OCI-LY7 (cell line): ENCODE results near the gene CARHSP1. TPM values are rescaled to one million over a fixed set of nuclear protein-coding genes. Genes with fewer than 3 reads are reported as not detected.

ENCODE experiments used
- BruUV-seq: library from RNA; stranded (reverse); fragments of 400-500 nt; replicated peaks from 2 replicates; lab custom pipeline; 2021; lab: Mats Ljungman, UMichigan
- CTCF ChIA-PET: fragments of 300-600 bp; sonication (Branson Sonifier 250); formaldehyde crosslinking; loops from one replicate; lab custom pipeline; 2022; ENCODE audit warnings: antibody characterized with exemption; ENCODE audit not compliant: unreplicated experiment; lab: Charles Lee
- POLR2A ChIA-PET: fragments of 300-600 bp; sonication (Branson Sonifier 250); formaldehyde crosslinking; loops from one replicate; lab custom pipeline; 2022; ENCODE audit warnings: antibody characterized with exemption; lab: Charles Lee
- DNase-seq: peaks from one replicate; pipeline ENCODE4 v3.0.0-alpha.2; 2015; ENCODE audit warnings: low spot score
- H2AFZ ChIP-seq: fragments of 200-600 bp; sonication (generic), shearing (Covaris generic); 2 replicates; pipeline ENCODE4 v1.6.1; 2014; ENCODE audit warnings: mild to moderate bottlenecking, antibody characterized with exemption, low read length, moderate library complexity
- H3K27ac ChIP-seq: fragments of 200-600 bp; sonication (generic); 2 replicates; pipeline ENCODE4 v1.5.1; 2014; ENCODE audit warnings: mixed run types, low read depth, mild to moderate bottlenecking, moderate library complexity, low read length, inconsistent platforms; ENCODE audit not compliant: poor library complexity, severe bottlenecking
- H3K36me3 ChIP-seq: fragments of 200-600 bp; sonication (generic); 2 replicates; pipeline ENCODE4 v1.6.1; 2014; ENCODE audit warnings: mild to moderate bottlenecking, antibody characterized with exemption, low read length, moderate library complexity, mixed read lengths; ENCODE audit not compliant: insufficient read depth
- H3K4me1 ChIP-seq: fragments of 200-600 bp; sonication (generic); 2 replicates; pipeline ENCODE4 v1.5.1; 2014; ENCODE audit warnings: mild to moderate bottlenecking, low read length; ENCODE audit not compliant: insufficient read depth, poor library complexity, severe bottlenecking
- H3K4me2 ChIP-seq: fragments of 200-600 bp; sonication (generic); 2 replicates; pipeline ENCODE4 v1.6.1; 2014; ENCODE audit warnings: mild to moderate bottlenecking, low read length
- H3K4me3 ChIP-seq: fragments of 200-600 bp; sonication (generic); 2 replicates; pipeline ENCODE4 v1.5.1; 2014; ENCODE audit warnings: mild to moderate bottlenecking, low read depth, low read length; ENCODE audit not compliant: poor library complexity, severe bottlenecking
- H3K79me2 ChIP-seq: fragments of 200-600 bp; sonication (generic); 2 replicates; pipeline ENCODE4 v1.6.1; 2016; ENCODE audit warnings: low read depth, mild to moderate bottlenecking, low read length, moderate library complexity, mixed read lengths; ENCODE audit not compliant: insufficient read depth
- H3K9me2 ChIP-seq: fragments of 200-600 bp; sonication (generic); 2 replicates; pipeline ENCODE4 v1.6.1; 2016; ENCODE audit warnings: mild to moderate bottlenecking, low read length, mixed read lengths; ENCODE audit not compliant: insufficient read depth
- H3K9me3 ChIP-seq: fragments of 200-600 bp; sonication (generic); 2 replicates; pipeline ENCODE4 v1.6.1; 2014; ENCODE audit warnings: mild to moderate bottlenecking, mixed run types, low read length, mixed read lengths
- H4K20me1 ChIP-seq: fragments of 200-600 bp; sonication (generic); 2 replicates; pipeline ENCODE4 v1.6.1; 2014; ENCODE audit warnings: mild to moderate bottlenecking, antibody characterized with exemption, low read length, moderate library complexity, mixed read lengths; ENCODE audit not compliant: insufficient read depth
- CTCF ChIP-seq: fragments of 200-600 bp; sonication (generic); conservative IDR thresholded peaks from 2 replicates; pipeline ENCODE4 v1.5.1; 2014; ENCODE audit warnings: mild to moderate bottlenecking, antibody characterized with exemption, low read length, moderate library complexity, mixed read lengths
- EZH2phosphoT487 ChIP-seq: fragments of 200-600 bp; sonication (generic); IDR thresholded peaks from 2 replicates; pipeline ENCODE4 v1.6.1; 2018; ENCODE audit warnings: low read depth, borderline replicate concordance, mild to moderate bottlenecking, mixed run types, antibody characterized with exemption, low read length, moderate library complexity, mixed read lengths
- intact Hi-C: fragments of 100-400 bp; cut with micrococcal nuclease; formaldehyde crosslinking; loops from one replicate; pipeline ENCODE4 v1.10.0; 2022; ENCODE audit not compliant: unreplicated experiment
- total RNA-seq, 2 experiments: library from RNA; depleted of rRNA in 1 of 2; stranded (reverse); fragments of >200 nt in 1 of 2; shearing (Covaris generic) in 1 of 2; gene quantifications; 2 replicates each; pipeline ENCODE4 v1.2.3, GENCODE V29; 2014 to 2022

Gene CARHSP1
- total RNA-seq, 2 experiments from 2014 or later, result 156 to 241 TPM

DNA sequence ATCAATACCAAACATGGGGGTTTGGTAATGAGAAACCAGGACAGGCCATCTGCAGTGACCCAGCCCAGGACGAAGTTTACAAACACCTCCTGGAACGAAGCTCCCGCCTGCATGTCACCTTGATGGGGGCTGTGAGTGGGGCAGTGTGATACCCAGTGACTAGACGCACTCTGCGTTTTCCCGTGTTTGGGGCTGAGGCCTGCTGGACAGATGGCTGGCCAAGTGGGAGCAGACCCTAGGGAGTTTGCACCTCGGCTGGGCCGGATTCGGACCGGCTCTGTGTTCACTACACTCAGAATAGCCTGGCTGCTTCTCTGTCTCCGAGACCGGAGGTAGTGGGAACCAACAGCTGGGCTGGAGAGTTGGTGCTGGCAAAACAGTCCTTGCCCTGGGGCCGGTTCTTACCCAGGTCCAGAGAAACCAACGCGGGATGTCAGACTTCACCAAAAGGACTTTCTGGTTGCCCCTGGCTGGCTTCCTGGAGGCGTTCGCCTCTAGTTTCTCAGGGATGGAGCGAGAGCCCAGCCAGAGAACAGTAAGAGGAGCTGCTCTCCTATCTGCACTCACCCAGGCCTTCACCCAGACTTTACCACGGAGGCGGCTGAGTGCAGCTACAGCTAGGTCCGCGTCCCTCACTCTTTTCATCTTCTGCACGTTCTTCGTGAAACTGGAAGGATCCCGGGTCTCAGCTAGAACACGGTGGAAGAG, 20.4 kb downstream of the CARHSP1 start:
- Histone ChIP-seq H3K27ac (no peak overlapping the region), H3K4me2 (no peak overlapping the region), H3K9me2 (no peaks in the 10 kb centered on the region), H3K4me3 (no peak overlapping the region), H2AFZ (no peak overlapping the region), H3K36me3 (peaks cover 80% of the 10 kb centered on the region), H4K20me1 (no peaks in the 10 kb centered on the region), H3K9me3 (no peaks in the 10 kb centered on the region), H3K4me1 (no peaks in the 10 kb centered on the region), H3K79me2 (no peaks in the 10 kb centered on the region; the same call in 1 of the 2 replicates)
- POLR2A ChIA-PET, result interaction anchor here (0.6 kb wide), 1 partner anchor 225 kb away, joined by 6 read pairs; no protein-coding TSS in a partner anchor
- BruUV-seq, result no TSS peak
- intact Hi-C loops, result no loop called here
- no peak for DNase-seq
- TF ChIP-seq EZH2phosphoT487 (no peak), CTCF (no peak)
- CTCF ChIA-PET, result no interaction called here

GRCh38 chr16:8847623-8848022, 21.2 kb downstream of the CARHSP1 start:
- ChIA-PET POLR2A (no interaction called here), CTCF (no interaction called here)
- no peaks in the 10 kb centered on the region for H3K4me1 ChIP-seq
- H3K36me3 ChIP-seq, result peaks cover 72% of the 10 kb centered on the region
- no peak overlapping the region for H3K27ac ChIP-seq
- intact Hi-C loops, result no loop called here
- no peak overlapping the region for H2AFZ ChIP-seq
- no peak overlapping the region for H3K4me3 ChIP-seq
- no peaks in the 10 kb centered on the region for H3K9me2 ChIP-seq
- no peak for DNase-seq
- no TSS peak for BruUV-seq
- H4K20me1 ChIP-seq, result no peaks in the 10 kb centered on the region
- H3K79me2 ChIP-seq, result no peaks in the 10 kb centered on the region; the same call in 1 of the 2 replicates
- H3K9me3 ChIP-seq, result no peaks in the 10 kb centered on the region
- H3K4me2 ChIP-seq, result no peak overlapping the region
- TF ChIP-seq EZH2phosphoT487, result no peak
- TF ChIP-seq CTCF, result no peak

- no peak overlapping the region for H2AFZ ChIP-seq
- no peak for DNase-seq
- H3K36me3 ChIP-seq, result peaks cover 68% of the 10 kb centered on the region
- no peaks in the 10 kb centered on the region for H3K9me3 ChIP-seq
- no peaks in the 10 kb centered on the region; the same call in 1 of the 2 replicates for H3K79me2 ChIP-seq
- H3K4me3 ChIP-seq, result no peak overlapping the region
- ChIA-PET POLR2A (no interaction called here), CTCF (no interaction called here)
- H3K4me1 ChIP-seq, result no peaks in the 10 kb centered on the region
- no TSS peak for BruUV-seq
- intact Hi-C loops, result no loop called here
- H3K9me2 ChIP-seq, result no peaks in the 10 kb centered on the region
- TF ChIP-seq CTCF (no peak), EZH2phosphoT487 (no peak)
- no peaks in the 10 kb centered on the region for H4K20me1 ChIP-seq
- no peak overlapping the region for H3K4me2 ChIP-seq
- H3K27ac ChIP-seq, result no peak overlapping the region
These were observed 21.7 kb downstream of the CARHSP1 start for GRCh38 chr16:8847145-8847544.
